HCT116 (cell line): Measurements from ENCODE around the gene C4orf51. TPM values are rescaled to one million over a fixed set of nuclear protein-coding genes. Genes with fewer than 3 reads are reported as not detected.

ENCODE experiments used
- ATAC-seq: fragments of 200-7000 bp; cut with Tn5 transposase; 2 replicates; pipeline ENCODE4 v1.9.1; 2020; ENCODE audit warnings: mild to moderate bottlenecking, moderate library complexity
- BruUV-seq: library from RNA; stranded (reverse); fragments of 400-500 nt; replicated peaks from 2 replicates; lab custom pipeline; 2021; lab: Mats Ljungman, UMichigan
- CTCF ChIA-PET: fragments of 300-600 bp; sonication (Branson Sonifier 250); formaldehyde crosslinking; loops from one replicate; lab custom pipeline; 2021; ENCODE audit warnings: antibody characterized with exemption; lab: Charles Lee
- POLR2A ChIA-PET: fragments of 300-600, 350-600 bp; sonication (Branson Sonifier 250); formaldehyde crosslinking; loops from one replicate; lab custom pipeline; 2021; ENCODE audit warnings: antibody characterized with exemption; lab: Charles Lee
- RAD21 ChIA-PET, 2 experiments: fragments of 300-600 bp; sonication (Branson Sonifier 250); formaldehyde crosslinking; loops; one replicate each; lab custom pipeline; 2023; ENCODE audit warnings: low total read pairs in 2 of 2; ENCODE audit not compliant: uncharacterized antibody in 2 of 2, unreplicated experiment in 2 of 2, low non-redundant PET in 1 of 2; lab: Charles Lee
- DNase-seq: peaks from one replicate; pipeline ENCODE4 v3.0.0-alpha.2; 2010; ENCODE audit warnings: low read depth, low spot score
- H2AFZ ChIP-seq: fragments of 200-600 bp; shearing (Covaris generic), sonication (generic); 2 replicates; pipeline ENCODE4 v1.6.1; 2017; ENCODE audit warnings: low read depth, mixed run types, mixed read lengths, antibody characterized with exemption, low read length; ENCODE audit not compliant: poor library complexity, severe bottlenecking
- H3K27ac ChIP-seq: 2 replicates; pipeline ENCODE4 v1.5.1; 2012; ENCODE audit warnings: low read depth, low read length
- H3K27me3 ChIP-seq: fragments of 200-600 bp; sonication (generic); 2 replicates; pipeline ENCODE4 v1.6.1; 2016; ENCODE audit warnings: mixed run types, low read length, mixed read lengths; ENCODE audit not compliant: insufficient read depth
- H3K36me3 ChIP-seq, 2 experiments: fragments of 200-500 bp in 1 of 2; fragments of 200-600 bp in 1 of 2; sonication (Bioruptor generic) in 1 of 2; sonication (generic) in 1 of 2; 2 replicates each; pipeline versions ENCODE4 v1.5.1 to v1.6.1; 2014 to 2016; ENCODE audit warnings: low read length in 2 of 2, inconsistent platforms in 1 of 2, mixed read lengths in 1 of 2, mixed run types in 1 of 2; ENCODE audit not compliant: insufficient read depth in 2 of 2, control insufficient read depth in 1 of 2
- H3K4me1 ChIP-seq, 2 experiments: fragments of 200-600 bp in 1 of 2; sonication (generic) in 1 of 2; 2 replicates each; pipeline versions ENCODE4 v1.5.1 to v1.6.1; 2012 to 2017; ENCODE audit warnings: low read length in 2 of 2, inconsistent platforms in 1 of 2, mild to moderate bottlenecking in 1 of 2, mixed read lengths in 1 of 2, mixed run types in 1 of 2, moderate library complexity in 1 of 2; ENCODE audit not compliant: insufficient read depth in 2 of 2, control insufficient read depth in 1 of 2
- H3K4me2 ChIP-seq: fragments of 200-600 bp; sonication (generic); 2 replicates; pipeline ENCODE4 v1.6.1; 2017; ENCODE audit warnings: mixed run types, low read length, mixed read lengths
- H3K4me3 ChIP-seq, 2 experiments: fragments of 200-600 bp in 1 of 2; sonication (generic) in 1 of 2; replicated peaks in 1 of 2; 2 replicates each; pipeline ENCODE4 v1.5.1; 2011 to 2016; ENCODE audit warnings: low read length in 2 of 2, control low read depth in 1 of 2, low read depth in 1 of 2, mild to moderate bottlenecking in 1 of 2, mixed read lengths in 1 of 2, mixed run types in 1 of 2
- H3K79me2 ChIP-seq: fragments of 200-600 bp; sonication (generic); 2 replicates; pipeline ENCODE4 v1.6.1; 2017; ENCODE audit warnings: mild to moderate bottlenecking, mixed run types, low read length, moderate library complexity, mixed read lengths; ENCODE audit not compliant: insufficient read depth
- H3K9ac ChIP-seq: fragments of 200-600 bp; sonication (generic); 2 replicates; pipeline ENCODE4 v1.6.1; 2016; ENCODE audit warnings: low read length, mixed read lengths
- H3K9me2 ChIP-seq: fragments of 200-600 bp; sonication (generic), shearing (Covaris generic); 2 replicates; pipeline ENCODE4 v1.6.1; 2017; ENCODE audit warnings: mixed run types, mild to moderate bottlenecking, moderate library complexity; ENCODE audit not compliant: insufficient read depth
- H3K9me3 ChIP-seq, 2 experiments: fragments of 200-500 bp in 1 of 2; fragments of 200-600 bp in 1 of 2; sonication (Bioruptor generic) in 1 of 2; sonication (generic) in 1 of 2; 2 replicates each; pipeline ENCODE4 v1.6.1; 2014 to 2017; ENCODE audit warnings: low read length in 2 of 2, mixed read lengths in 2 of 2, inconsistent platforms in 1 of 2, low read depth in 1 of 2, mild to moderate bottlenecking in 1 of 2, mixed run types in 1 of 2, moderate library complexity in 1 of 2; ENCODE audit not compliant: control insufficient read depth in 1 of 2, insufficient read depth in 1 of 2
- H4K20me1 ChIP-seq: fragments of 200-600 bp; sonication (generic), shearing (Covaris generic); 2 replicates; pipeline ENCODE4 v1.6.1; 2017; ENCODE audit warnings: mixed run types, mild to moderate bottlenecking, moderate library complexity; ENCODE audit not compliant: insufficient read depth
- CEBPB ChIP-seq: IDR thresholded peaks from 2 replicates; pipeline ENCODE4 v1.6.1; 2012; ENCODE audit warnings: low read depth
- EGR1 ChIP-seq: IDR thresholded peaks from 2 replicates; pipeline ENCODE4 v1.6.1; 2012; ENCODE audit warnings: low read depth
- EZH2 ChIP-seq: fragments of 200-600 bp; sonication (generic); IDR thresholded peaks from 2 replicates; pipeline ENCODE4 v1.6.1; 2017; ENCODE audit warnings: antibody characterized with exemption, mixed run types
- EZH2phosphoT487 ChIP-seq: fragments of 200-600 bp; IDR thresholded peaks from 2 replicates; pipeline ENCODE4 v1.6.1; 2018; ENCODE audit warnings: antibody characterized with exemption, borderline replicate concordance
- FOSL1 ChIP-seq: IDR thresholded peaks from 2 replicates; pipeline ENCODE4 v1.6.1; 2012; ENCODE audit warnings: low read depth
- JUND ChIP-seq: IDR thresholded peaks from 2 replicates; pipeline ENCODE4 v1.6.1; 2012
- MAX ChIP-seq: IDR thresholded peaks from 2 replicates; pipeline ENCODE4 v1.6.1; 2012
- RAD21 ChIP-seq: IDR thresholded peaks from 2 replicates; pipeline ENCODE4 v1.6.1; 2012; ENCODE audit warnings: low read depth, mild to moderate bottlenecking
- SIN3A ChIP-seq: IDR thresholded peaks from 2 replicates; pipeline ENCODE4 v1.6.1; 2012; ENCODE audit warnings: low read depth
- SP1 ChIP-seq: IDR thresholded peaks from 2 replicates; pipeline ENCODE4 v1.6.1; 2012; ENCODE audit warnings: low read depth
- SRF ChIP-seq: IDR thresholded peaks from 2 replicates; pipeline ENCODE4 v1.6.1; 2012; ENCODE audit warnings: low read depth
- TCF7L2 ChIP-seq: IDR thresholded peaks from 2 replicates; pipeline ENCODE4 v1.7.0; 2011; ENCODE audit warnings: borderline replicate concordance, inconsistent platforms; ENCODE audit not compliant: insufficient read depth, insufficient read length; ENCODE audit errors: extremely low read depth
- ZFX ChIP-seq: fragments of 450-650 bp; IDR thresholded peaks from 2 replicates; pipeline ENCODE4 v1.6.1; 2017
- ZNF274 ChIP-seq: fragments of 200-500 bp; sonication (Bioruptor generic); IDR thresholded peaks from 2 replicates; pipeline ENCODE4 v1.6.1; 2014; ENCODE audit warnings: mild to moderate bottlenecking, low read depth, low read length, inconsistent platforms
- intact Hi-C: fragments of 100-400 bp; cut with micrococcal nuclease; formaldehyde crosslinking; loops from 2 replicates; pipeline ENCODE4 v1.10.0; 2022
- total RNA-seq: library from RNA; stranded (reverse); gene quantifications from one replicate; pipeline ENCODE4 v1.2.1, GENCODE V29; 2021; ENCODE audit not compliant: unreplicated experiment
- TF ChIP-seq, protein P1 (sequence below): IDR thresholded peaks from 2 replicates; pipeline ENCODE4 v1.6.1; 2012; ENCODE audit warnings: low read depth

The C4orf51 gene
- total RNA-seq, 1 experiment from 2014 or later = not detected

DNA sequence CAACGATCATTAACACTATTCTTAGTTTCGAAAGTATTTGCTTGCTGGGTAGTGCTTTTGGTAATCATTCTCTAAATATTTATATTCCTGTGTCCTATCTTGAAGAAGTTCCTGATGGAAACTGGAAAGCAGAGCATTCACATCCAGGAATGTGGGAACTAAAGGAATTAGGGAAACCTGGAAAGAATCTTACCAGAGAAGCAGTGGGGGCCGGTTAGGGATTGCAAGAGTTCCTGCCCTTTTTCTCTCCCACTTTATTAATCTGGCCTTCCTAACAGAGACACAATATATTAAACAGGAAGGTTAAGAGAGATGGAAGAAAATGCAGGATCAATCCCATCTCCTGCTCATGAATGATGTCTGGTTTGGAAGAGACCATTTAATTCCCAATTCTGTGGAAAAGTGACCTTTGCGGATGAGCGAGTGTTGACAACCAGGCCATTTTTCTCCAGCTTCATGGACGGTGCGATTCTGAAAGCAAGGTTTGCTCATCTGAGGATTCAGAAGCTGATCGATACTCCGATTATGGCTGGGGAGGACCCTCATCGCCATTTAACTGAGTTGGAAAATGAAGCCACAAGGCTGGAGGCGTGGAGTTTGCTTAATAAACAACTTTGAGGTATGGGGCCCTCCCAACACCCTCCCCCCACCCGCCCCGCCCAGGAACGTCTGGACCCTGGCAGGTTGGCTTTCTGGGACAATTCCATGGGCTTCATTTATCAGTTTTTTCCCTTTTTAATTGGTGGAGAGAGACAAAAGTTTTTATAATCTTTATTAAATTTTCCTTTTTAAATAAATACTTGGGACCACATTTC lies 52.3 kb downstream of the C4orf51 start:
- Histone ChIP-seq H3K4me2 (peak overlapping the region; percentile 85), H4K20me1 (no peaks in the 10 kb centered on the region), H3K4me3 (peak overlapping the region; percentile 51 to 63), H3K79me2 (no peaks in the 10 kb centered on the region), H3K27me3 (no peaks in the 10 kb centered on the region), H3K27ac (peak overlapping the region; percentile 49), H3K36me3 (no peaks in the 10 kb centered on the region), H3K9ac (peak overlapping the region; percentile 73), H3K9me3 (no peaks in the 10 kb centered on the region), H3K4me1 (peaks cover 19 to 46% of the 10 kb centered on the region in 2 experiments), H2AFZ (peak overlapping the region; percentile 86), H3K9me2 (no peaks in the 10 kb centered on the region)
- RAD21 ChIA-PET = no interaction called here
- no peak for DNase-seq
- no peak; the same call in 1 of the 2 replicates for ATAC-seq
- TF ChIP-seq EZH2phosphoT487 (no peak), ZFX (no peak), JUND (no peak), SIN3A (no peak), RAD21 (no peak), MAX (no peak), SP1 (no peak), ZNF274 (no peak), CEBPB (no peak), SRF (no peak), FOSL1 (no peak), EGR1 (no peak), EZH2 (no peak), TCF7L2 (no peak)
- TF ChIP-seq, protein P1, sequence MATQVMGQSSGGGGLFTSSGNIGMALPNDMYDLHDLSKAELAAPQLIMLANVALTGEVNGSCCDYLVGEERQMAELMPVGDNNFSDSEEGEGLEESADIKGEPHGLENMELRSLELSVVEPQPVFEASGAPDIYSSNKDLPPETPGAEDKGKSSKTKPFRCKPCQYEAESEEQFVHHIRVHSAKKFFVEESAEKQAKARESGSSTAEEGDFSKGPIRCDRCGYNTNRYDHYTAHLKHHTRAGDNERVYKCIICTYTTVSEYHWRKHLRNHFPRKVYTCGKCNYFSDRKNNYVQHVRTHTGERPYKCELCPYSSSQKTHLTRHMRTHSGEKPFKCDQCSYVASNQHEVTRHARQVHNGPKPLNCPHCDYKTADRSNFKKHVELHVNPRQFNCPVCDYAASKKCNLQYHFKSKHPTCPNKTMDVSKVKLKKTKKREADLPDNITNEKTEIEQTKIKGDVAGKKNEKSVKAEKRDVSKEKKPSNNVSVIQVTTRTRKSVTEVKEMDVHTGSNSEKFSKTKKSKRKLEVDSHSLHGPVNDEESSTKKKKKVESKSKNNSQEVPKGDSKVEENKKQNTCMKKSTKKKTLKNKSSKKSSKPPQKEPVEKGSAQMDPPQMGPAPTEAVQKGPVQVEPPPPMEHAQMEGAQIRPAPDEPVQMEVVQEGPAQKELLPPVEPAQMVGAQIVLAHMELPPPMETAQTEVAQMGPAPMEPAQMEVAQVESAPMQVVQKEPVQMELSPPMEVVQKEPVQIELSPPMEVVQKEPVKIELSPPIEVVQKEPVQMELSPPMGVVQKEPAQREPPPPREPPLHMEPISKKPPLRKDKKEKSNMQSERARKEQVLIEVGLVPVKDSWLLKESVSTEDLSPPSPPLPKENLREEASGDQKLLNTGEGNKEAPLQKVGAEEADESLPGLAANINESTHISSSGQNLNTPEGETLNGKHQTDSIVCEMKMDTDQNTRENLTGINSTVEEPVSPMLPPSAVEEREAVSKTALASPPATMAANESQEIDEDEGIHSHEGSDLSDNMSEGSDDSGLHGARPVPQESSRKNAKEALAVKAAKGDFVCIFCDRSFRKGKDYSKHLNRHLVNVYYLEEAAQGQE = no peak
- intact Hi-C loops = no loop called here
- BruUV-seq = no TSS peak
- POLR2A ChIA-PET = interaction anchor here (1.0 kb wide), 1 partner anchor 8 kb away, joined by 4 read pairs; no protein-coding TSS in a partner anchor
- CTCF ChIA-PET = no interaction called here
